IPS-15b (cell line): ENCODE data around the gene LRRC4C.

Experiments
- H3K27me3 ChIP-seq: one replicate; pipeline ENCODE4 v1.6.1; 2013; ENCODE audit warnings: low read length; ENCODE audit not compliant: control insufficient read depth, insufficient read depth
- H3K36me3 ChIP-seq: one replicate; pipeline ENCODE4 v1.6.1; 2013; ENCODE audit warnings: low read length; ENCODE audit not compliant: control insufficient read depth, insufficient read depth
- H3K4me1 ChIP-seq: one replicate; pipeline ENCODE4 v1.6.1; 2013; ENCODE audit warnings: mild to moderate bottlenecking, low read length; ENCODE audit not compliant: control insufficient read depth, insufficient read depth
- H3K4me3 ChIP-seq: one replicate; pipeline ENCODE4 v1.5.1; 2013; ENCODE audit warnings: low read depth, low read length
- H3K9ac ChIP-seq: one replicate; pipeline ENCODE4 v1.6.1; 2013; ENCODE audit warnings: low read depth, mild to moderate bottlenecking, low read length
- H3K9me3 ChIP-seq: one replicate; pipeline ENCODE4 v1.6.1; 2013; ENCODE audit warnings: mild to moderate bottlenecking, low read length; ENCODE audit not compliant: control insufficient read depth, insufficient read depth

The LRRC4C gene

DNA sequence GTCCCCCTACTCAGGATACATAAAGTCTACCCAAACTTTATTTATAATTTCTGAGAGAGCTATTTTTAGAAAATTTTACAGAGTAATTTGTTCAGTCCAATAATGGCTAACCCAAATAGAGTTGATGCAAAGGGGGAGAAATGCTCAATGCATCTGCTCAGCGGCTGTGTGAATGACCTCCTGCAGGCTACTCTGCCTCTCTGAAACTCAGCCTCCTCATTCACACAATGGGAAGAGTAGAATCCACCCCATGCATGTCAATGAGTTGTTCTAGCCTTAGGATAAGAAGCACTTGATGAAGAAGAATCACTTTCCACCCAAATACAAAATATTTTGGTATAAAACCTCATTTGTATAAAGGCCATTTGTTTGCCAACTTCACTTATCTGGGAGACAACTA lies 1204.0 kb downstream of the LRRC4C start:
- peaks cover 2% of the 10 kb centered on the region for H3K4me1 ChIP-seq
- H3K9me3 ChIP-seq: no peaks in the 10 kb centered on the region
- no peaks in the 10 kb centered on the region for H3K27me3 ChIP-seq
- no peak overlapping the region for H3K4me3 ChIP-seq
- H3K9ac ChIP-seq: no peak overlapping the region
- no peaks in the 10 kb centered on the region for H3K36me3 ChIP-seq

DNA sequence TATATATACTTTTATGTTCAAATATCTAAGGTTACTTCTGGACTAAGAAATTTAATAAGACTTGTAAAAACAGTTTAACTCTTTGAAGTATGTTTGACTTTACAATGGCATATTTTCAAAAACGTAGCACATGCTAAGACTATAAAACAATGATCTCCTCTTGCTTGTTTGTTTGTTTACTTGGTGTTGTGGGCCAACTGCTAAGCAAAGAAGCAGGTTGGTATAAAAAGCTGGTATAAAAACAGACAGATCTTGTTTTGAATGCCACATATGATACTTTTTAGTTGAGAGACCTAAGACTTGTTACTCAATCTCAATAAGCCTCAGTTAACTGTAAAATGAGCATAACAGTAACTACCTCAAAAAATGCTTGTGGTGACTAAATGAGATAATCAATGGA lies 1206.3 kb downstream of the LRRC4C start:
- H3K4me3 ChIP-seq: no peak overlapping the region
- no peak overlapping the region for H3K9ac ChIP-seq
- peaks cover 8% of the 10 kb centered on the region for H3K27me3 ChIP-seq
- H3K36me3 ChIP-seq: no peaks in the 10 kb centered on the region
- peaks cover 2% of the 10 kb centered on the region for H3K4me1 ChIP-seq
- H3K9me3 ChIP-seq: no peaks in the 10 kb centered on the region

DNA sequence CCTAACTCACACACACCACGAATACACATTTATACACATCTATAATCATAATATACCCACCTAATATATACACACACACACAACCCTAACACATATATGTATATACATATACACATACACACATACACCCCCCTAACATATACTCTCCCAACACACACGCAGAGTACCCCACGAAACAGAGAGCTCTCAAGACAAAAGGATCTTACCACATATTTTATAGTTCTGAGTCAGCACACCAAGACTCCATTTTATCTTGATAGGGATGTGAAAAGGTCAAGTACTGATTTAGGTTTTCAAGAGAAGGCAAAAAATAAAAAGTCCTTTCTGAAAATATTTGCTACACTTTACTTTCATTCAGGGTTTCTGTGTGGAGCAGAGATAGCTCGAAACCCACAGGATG lies 1207.2 kb downstream of the LRRC4C start:
- Histone ChIP-seq H3K36me3 (no peaks in the 10 kb centered on the region), H3K9ac (no peak overlapping the region), H3K27me3 (peaks cover 16% of the 10 kb centered on the region), H3K4me3 (no peak overlapping the region), H3K4me1 (peaks cover 11% of the 10 kb centered on the region), H3K9me3 (no peaks in the 10 kb centered on the region)

DNA sequence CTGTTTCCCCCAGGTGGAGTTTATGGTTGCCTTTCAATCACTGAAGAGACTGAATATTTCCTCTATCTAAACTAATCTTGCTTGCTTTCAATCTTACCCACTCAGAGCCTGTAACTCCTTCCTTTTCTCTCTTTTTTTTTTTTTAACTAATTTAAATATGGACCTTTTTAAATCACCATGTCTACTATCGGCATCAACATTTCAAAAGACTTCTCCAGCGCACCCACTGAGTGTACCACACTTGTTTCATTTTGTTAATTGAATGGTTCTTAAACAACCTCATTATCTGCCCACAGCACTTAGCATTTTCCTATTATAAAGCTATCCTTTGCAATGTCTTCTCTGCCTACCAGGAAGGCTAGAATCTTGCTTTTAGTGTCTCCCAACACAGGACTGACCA lies 1212.5 kb downstream of the LRRC4C start:
- peak overlapping the region; percentile 6 for H3K4me3 ChIP-seq
- no peaks in the 10 kb centered on the region for H3K9me3 ChIP-seq
- no peaks in the 10 kb centered on the region for H3K36me3 ChIP-seq
- peaks cover 18% of the 10 kb centered on the region for H3K4me1 ChIP-seq
- no peak overlapping the region for H3K9ac ChIP-seq
- H3K27me3 ChIP-seq: peaks cover 18% of the 10 kb centered on the region

DNA sequence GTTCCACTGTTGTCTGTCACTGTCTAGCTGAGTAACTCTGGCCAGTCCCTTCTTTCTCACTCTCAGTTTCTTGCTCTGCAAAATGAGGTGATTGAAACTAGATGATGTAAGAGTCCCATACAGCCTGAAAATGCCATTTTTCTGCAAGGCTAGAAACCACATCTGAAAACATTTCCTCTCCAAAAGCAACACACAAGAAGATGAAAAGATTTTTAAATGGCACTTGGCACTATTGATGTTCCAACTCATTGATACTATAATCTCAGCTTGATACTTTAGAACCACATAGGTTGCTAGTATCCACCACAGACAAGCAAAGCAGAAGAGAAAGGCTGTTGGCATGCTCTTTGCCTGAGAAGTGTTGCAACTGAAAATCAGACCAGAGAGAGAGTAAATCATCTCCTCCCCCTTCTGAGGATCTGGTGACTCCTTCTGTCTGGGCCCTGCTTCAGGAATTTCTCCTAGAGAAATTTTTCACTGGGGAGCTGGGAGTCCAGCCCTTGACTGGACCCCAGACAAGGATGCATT lies 1217.9 kb downstream of the LRRC4C start:
- no peaks in the 10 kb centered on the region for H3K9me3 ChIP-seq
- no peak overlapping the region for H3K9ac ChIP-seq

DNA sequence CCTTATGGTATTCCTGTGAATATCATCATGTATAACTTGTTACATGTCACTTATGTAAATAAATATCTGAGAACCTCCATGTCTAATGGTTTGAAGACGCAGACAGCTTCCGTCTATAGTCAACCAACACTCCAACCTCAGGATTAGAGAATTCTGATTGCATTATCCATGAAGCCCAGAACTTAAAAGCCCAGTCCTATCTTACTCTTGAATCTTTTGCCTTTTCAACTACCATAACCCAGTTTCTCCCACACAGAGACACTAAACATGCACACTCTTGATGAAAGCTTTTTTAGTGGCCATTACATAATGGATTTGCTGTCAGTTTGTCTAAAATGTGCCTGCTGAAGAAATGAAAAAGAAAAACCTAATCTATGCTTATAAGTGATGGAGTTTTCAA lies 1219.2 kb downstream of the LRRC4C start:
- no peak overlapping the region for H3K9ac ChIP-seq
- no peak overlapping the region for H3K4me3 ChIP-seq
- H3K4me1 ChIP-seq: peaks cover 3% of the 10 kb centered on the region
- no peaks in the 10 kb centered on the region for H3K36me3 ChIP-seq
- no peaks in the 10 kb centered on the region for H3K9me3 ChIP-seq
- peaks cover 4% of the 10 kb centered on the region for H3K27me3 ChIP-seq

More for the DNA sequence above, 1217.9 kb downstream of the LRRC4C start:
- Histone ChIP-seq H3K27me3 (peaks cover 4% of the 10 kb centered on the region), H3K36me3 (no peaks in the 10 kb centered on the region), H3K4me1 (peaks cover 6% of the 10 kb centered on the region), H3K4me3 (no peak overlapping the region)

DNA sequence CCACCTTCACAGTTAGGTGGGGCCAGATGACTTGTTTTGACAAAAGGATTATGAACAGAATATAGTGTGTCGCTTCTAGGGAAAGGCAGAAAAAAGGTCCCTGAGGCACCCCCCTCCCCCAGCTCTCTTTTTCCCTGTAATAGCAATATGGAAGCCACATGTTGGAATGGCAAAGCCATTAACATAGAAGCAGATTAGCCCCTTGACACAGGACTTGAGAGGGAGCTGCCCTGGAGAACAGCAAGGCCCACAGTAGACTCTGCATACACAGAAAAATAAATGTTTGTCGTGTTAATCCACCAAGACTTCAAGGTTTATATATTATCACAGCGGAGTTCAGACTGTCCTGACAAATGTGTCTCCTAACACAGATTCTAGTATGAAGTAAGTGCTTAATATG lies 1222.9 kb downstream of the LRRC4C start:
- no peaks in the 10 kb centered on the region for H3K36me3 ChIP-seq

DNA sequence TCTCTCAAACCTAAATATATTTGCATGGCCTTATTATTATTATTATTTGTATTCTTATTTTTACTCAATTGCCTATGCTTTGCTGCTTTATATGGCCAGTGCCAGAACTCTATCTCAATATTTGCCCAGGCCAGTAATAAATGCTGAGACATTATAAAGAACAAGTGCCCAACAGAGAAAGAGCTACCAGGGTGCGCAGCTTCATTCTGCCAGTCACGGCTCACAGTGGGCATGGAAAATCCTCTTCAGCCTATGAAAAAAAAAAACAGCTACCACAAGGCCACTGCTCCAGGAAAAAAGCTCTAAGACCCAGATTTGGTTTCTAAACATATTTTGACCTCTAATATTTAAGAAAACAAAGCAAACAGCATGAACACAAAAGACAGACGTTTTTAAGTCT lies 1223.6 kb downstream of the LRRC4C start:
- Histone ChIP-seq H3K4me3 (no peak overlapping the region), H3K9ac (no peak overlapping the region), H3K27me3 (peaks cover 2% of the 10 kb centered on the region), H3K36me3 (no peaks in the 10 kb centered on the region), H3K9me3 (no peaks in the 10 kb centered on the region), H3K4me1 (no peaks in the 10 kb centered on the region)

More for the DNA sequence above, 1222.9 kb downstream of the LRRC4C start:
- Histone ChIP-seq H3K27me3 (peaks cover 2% of the 10 kb centered on the region), H3K9ac (no peak overlapping the region), H3K4me1 (peaks cover under 1% of the 10 kb centered on the region), H3K4me3 (no peak overlapping the region), H3K9me3 (no peaks in the 10 kb centered on the region)

DNA sequence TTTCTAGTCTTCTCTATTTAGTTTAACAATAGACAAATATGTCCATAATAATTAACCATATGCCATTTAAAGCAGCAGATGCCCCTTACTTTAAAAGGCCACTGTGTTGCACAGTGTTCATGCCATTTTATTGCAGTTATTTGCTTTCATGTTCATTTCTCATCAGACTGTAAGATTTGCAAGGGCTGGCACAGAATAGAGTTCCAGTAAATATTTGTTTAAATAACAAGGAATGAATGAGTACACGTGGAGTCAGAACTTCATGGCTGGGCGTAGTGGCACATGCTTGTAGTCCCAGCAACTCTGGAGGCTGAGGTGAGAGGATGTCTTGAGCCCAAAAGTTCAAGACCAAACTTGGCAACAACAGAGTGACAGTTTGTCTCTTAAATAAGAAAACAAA lies 1228.6 kb downstream of the LRRC4C start:
- H3K9me3 ChIP-seq: no peaks in the 10 kb centered on the region
- H3K4me3 ChIP-seq: no peak overlapping the region
- no peaks in the 10 kb centered on the region for H3K27me3 ChIP-seq
- no peaks in the 10 kb centered on the region for H3K36me3 ChIP-seq
- H3K4me1 ChIP-seq: peaks cover 20% of the 10 kb centered on the region
- no peak overlapping the region for H3K9ac ChIP-seq

DNA sequence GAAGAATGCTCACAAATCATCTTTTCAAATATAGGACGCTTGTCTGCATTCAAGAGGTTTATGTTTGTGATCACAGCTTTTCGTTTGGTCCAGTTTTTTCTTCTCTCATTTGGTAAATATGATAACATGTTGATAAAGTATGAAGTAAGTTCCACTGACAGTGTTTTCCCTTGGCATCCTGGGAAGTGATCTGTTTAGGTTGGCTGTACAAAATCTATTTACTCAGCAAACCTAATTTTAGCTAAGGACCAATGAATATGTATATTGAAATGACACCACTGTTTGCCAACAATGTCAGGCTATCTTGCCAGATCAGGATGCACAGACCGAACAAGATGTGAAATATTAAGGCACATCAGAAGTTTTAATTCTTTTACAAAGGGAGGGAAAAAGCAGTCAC lies 1230.8 kb downstream of the LRRC4C start:
- Histone ChIP-seq H3K27me3 (no peaks in the 10 kb centered on the region), H3K9ac (no peak overlapping the region), H3K4me3 (no peak overlapping the region), H3K4me1 (peaks cover 20% of the 10 kb centered on the region), H3K36me3 (no peaks in the 10 kb centered on the region), H3K9me3 (no peaks in the 10 kb centered on the region)

DNA sequence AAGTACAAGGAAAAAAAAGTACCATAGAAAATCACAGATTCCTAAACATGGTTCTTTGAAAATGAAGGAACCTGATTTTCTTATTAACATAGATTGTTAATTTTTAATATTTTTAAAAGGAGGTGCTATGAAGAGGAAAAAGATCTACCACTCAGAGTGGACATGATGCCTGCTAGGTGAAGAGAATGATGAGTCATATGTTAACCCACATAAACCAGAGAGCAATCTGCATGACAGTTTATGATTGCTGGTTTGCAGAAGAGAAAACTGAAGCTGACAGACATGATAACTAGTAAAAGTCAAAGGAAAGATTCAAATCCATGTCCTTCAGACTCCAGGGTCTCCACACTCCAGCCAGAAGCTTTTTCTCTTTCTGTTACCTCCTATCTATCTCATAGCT lies 1231.7 kb downstream of the LRRC4C start:
- Histone ChIP-seq H3K4me3 (no peak overlapping the region), H3K27me3 (no peaks in the 10 kb centered on the region), H3K9ac (no peak overlapping the region), H3K4me1 (peaks cover 20% of the 10 kb centered on the region), H3K9me3 (no peaks in the 10 kb centered on the region), H3K36me3 (no peaks in the 10 kb centered on the region)

DNA sequence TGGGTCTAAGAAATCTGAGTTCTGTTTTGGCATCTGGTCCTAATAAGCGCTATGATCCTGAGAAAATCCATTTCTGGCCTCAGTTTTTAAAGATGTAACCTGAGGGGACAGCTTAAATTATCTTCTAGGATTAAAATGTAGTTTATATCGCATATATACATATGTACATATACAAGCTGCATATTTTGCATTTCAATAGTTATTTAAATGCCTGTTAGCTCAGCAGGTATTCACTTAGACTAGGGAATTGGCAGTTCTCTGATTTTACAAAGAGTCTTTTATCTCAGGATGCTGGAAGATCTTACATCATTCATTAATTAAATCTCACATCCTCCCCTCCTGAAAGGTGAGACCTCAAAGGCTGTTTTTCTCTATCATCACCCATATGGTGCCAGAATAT lies 1232.8 kb downstream of the LRRC4C start:
- Histone ChIP-seq H3K4me3 (no peak overlapping the region), H3K27me3 (no peaks in the 10 kb centered on the region), H3K36me3 (no peaks in the 10 kb centered on the region), H3K4me1 (peaks cover 20% of the 10 kb centered on the region), H3K9ac (no peak overlapping the region), H3K9me3 (no peaks in the 10 kb centered on the region)
